ENCODE data around the gene PPIL4. TPM values are rescaled to one million over a fixed set of nuclear protein-coding genes. Genes with fewer than 3 reads are reported as not detected.
A peak's percentile ranks its signal among the peaks of the same experiment; 100 is the strongest.

Gene PPIL4
- total and polyA plus RNA-seq, 12 donors, result 9.4 to 22.0 (median 17.6) TPM

GRCh38 chr6:149558029-149558428, 12.2 kb upstream of the PPIL4 start:
- no peaks in the 10 kb centered on the region for H3K9me3 ChIP-seq
- H3K36me3 ChIP-seq, result no peaks in the 10 kb centered on the region
- ATAC-seq (no peak), DNase-seq (no peak)
- no peak overlapping the region for H3K4me3 ChIP-seq
- peaks cover 0 to 35% (median 9%) of the 10 kb centered on the region in 7 donors for H3K27me3 ChIP-seq
- H3K27ac ChIP-seq, result no peak overlapping the region
- no peaks in the 10 kb centered on the region for H3K4me1 ChIP-seq
- intact Hi-C loops (cut with DNase I), result no loop called here
- no peak for TF ChIP-seq CTCF (IDR thresholded peaks at IDR 0.05)

DNA sequence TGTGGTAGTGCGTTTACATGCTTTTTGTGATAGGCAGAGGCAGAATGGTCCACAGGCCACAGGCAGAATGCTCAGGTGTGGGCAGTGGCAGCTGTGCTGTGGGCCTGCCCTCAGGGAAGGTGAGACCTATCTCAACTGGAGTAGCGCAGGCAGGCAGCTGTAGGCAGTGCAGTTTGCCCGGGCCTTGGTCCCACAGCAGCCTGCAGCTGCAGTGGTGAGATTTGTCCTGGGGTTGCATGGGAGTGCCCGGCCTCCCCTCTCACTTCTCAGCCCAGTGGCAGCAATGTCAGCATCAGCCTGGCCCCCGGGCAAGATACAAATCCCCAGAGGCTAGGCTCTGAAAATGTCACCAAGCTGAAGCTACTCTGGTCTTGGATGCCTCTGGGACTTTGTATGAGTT, 6.1 kb upstream of the PPIL4 start:
- no peak overlapping the region for H3K4me3 ChIP-seq
- no peaks in the 10 kb centered on the region for H3K4me1 ChIP-seq
- 64 to 81% methylated on average over 5 of the region's 5 CpGs for WGBS, 2 donors
- intact Hi-C loops (cut with DNase I), result no loop called here
- ATAC-seq (no peak), DNase-seq (no peak)
- no peaks in the 10 kb centered on the region for H3K36me3 ChIP-seq
- H3K27ac ChIP-seq, result no peak overlapping the region
- no peak for TF ChIP-seq CTCF (IDR thresholded peaks at IDR 0.05)
- peaks cover 0 to 35% (median 10%) of the 10 kb centered on the region in 7 donors for H3K27me3 ChIP-seq
- H3K9me3 ChIP-seq, result no peaks in the 10 kb centered on the region

GRCh38 chr6:149545258-149545753, 537 bp downstream of the PPIL4 start:
- peak overlapping the region; percentile 84 to 99 (median 95) for H3K27ac ChIP-seq
- H3K9me3 ChIP-seq, result no peaks in the 10 kb centered on the region
- peaks cover 6 to 39% (median 33%) of the 10 kb centered on the region in 9 donors for H3K4me1 ChIP-seq
- peak; percentile 25 to 58 (median 43) for ATAC-seq
- peaks cover 0 to 11% (median 5%) of the 10 kb centered on the region in 9 donors for H3K36me3 ChIP-seq
- peak overlapping the region; percentile 65 to 98 (median 86) for H3K4me3 ChIP-seq
- peak in 3 of 9 donors; percentile 17 to 20 (median 19) for TF ChIP-seq CTCF (IDR thresholded peaks at IDR 0.05)
- peak; percentile 30 to 52 for DNase-seq
- WGBS, 2 donors, result 0% methylated on average over 16 of the region's 16 CpGs
- intact Hi-C loops (cut with DNase I), result loop anchor here in 3 of 10 donors (5.0 to 10.0 kb wide), 3 partner anchors 169 to 379 kb away; partner anchors contain the start of genes LATS1 (in 1 of the 3) and RAET1G (in 1 of the 3)
- H3K27me3 ChIP-seq, result peaks cover 0 to 3% (median 0%) of the 10 kb centered on the region in 7 donors

- intact Hi-C loops (cut with DNase I), result loop anchor here in 3 of 10 donors (5.0 to 10.0 kb wide), 3 partner anchors 170 to 380 kb away; partner anchors contain the start of genes LATS1 (in 1 of the 3) and RAET1G (in 1 of the 3)
- peak overlapping the region; percentile 65 to 98 (median 86) for H3K4me3 ChIP-seq
- peak overlapping the region in 8 of 10 donors; percentile 93 to 99 (median 96) for H3K27ac ChIP-seq
- H3K27me3 ChIP-seq, result peaks cover 0 to 3% (median 0%) of the 10 kb centered on the region in 7 donors
- DNase-seq (no peak), ATAC-seq (peak in 4 of 8 donors; percentile 0 to 4 (median 2))
- TF ChIP-seq CTCF (IDR thresholded peaks at IDR 0.05), result no peak
- H3K4me1 ChIP-seq, result peaks cover 6 to 39% (median 33%) of the 10 kb centered on the region in 9 donors
- H3K9me3 ChIP-seq, result no peaks in the 10 kb centered on the region
- peaks cover 0 to 16% (median 10%) of the 10 kb centered on the region in 9 donors for H3K36me3 ChIP-seq
- WGBS, 2 donors, result 27 to 30% methylated on average over 12 of the region's 12 CpGs
These were observed 1.1 kb downstream of the PPIL4 start for GRCh38 chr6:149544646-149545257.

Measured in heart right ventricle (tissue), 16 donors.